Endodermal cell (in vitro differentiated cells): Measurements from ENCODE around the gene EZR. TPM values are rescaled to one million over a fixed set of nuclear protein-coding genes. Genes with fewer than 3 reads are reported as not detected.

Experiments
- DNase-seq: peaks from one replicate; pipeline ENCODE4 v3.0.0-alpha.2; 2017
- H3K27ac ChIP-seq: 2 replicates; pipeline ENCODE4 v1.5.1; 2013; ENCODE audit warnings: mild to moderate bottlenecking, low read depth, low read length, moderate library complexity
- H3K27me3 ChIP-seq: 2 replicates; pipeline ENCODE4 v1.6.1; 2013; ENCODE audit warnings: mild to moderate bottlenecking, low read length, moderate library complexity; ENCODE audit not compliant: insufficient read depth, control insufficient read depth, poor library complexity, severe bottlenecking
- H3K36me3 ChIP-seq: 2 replicates; pipeline ENCODE4 v1.7.0; 2013; ENCODE audit warnings: mild to moderate bottlenecking, low read length, moderate library complexity; ENCODE audit not compliant: control insufficient read depth, insufficient read depth
- H3K4me1 ChIP-seq: one replicate; pipeline ENCODE4 v1.7.0; 2013; ENCODE audit warnings: low read length; ENCODE audit not compliant: control insufficient read depth, insufficient read depth
- H3K4me3 ChIP-seq: 2 replicates; pipeline ENCODE4 v1.5.1; 2013; ENCODE audit warnings: mild to moderate bottlenecking, low read length, moderate library complexity
- H3K9ac ChIP-seq: 2 replicates; pipeline ENCODE4 v1.6.1; 2013; ENCODE audit warnings: mild to moderate bottlenecking, low read length, moderate library complexity; ENCODE audit not compliant: poor library complexity, severe bottlenecking; ENCODE audit errors: extremely low read depth
- H3K9me3 ChIP-seq: 2 replicates; pipeline ENCODE4 v1.6.1; 2013; ENCODE audit warnings: mild to moderate bottlenecking, low read length, moderate library complexity; ENCODE audit not compliant: control insufficient read depth
- H3K27ac Mint-ChIP-seq: 2 replicates; pipeline ENCODE4 v1.8.0; 2020; ENCODE audit warnings: mixed read lengths
- H3K27me3 Mint-ChIP-seq: 2 replicates; pipeline ENCODE4 v1.8.0; 2021; ENCODE audit warnings: mild to moderate bottlenecking, mixed read lengths; ENCODE audit not compliant: insufficient read depth
- H3K36me3 Mint-ChIP-seq: 2 replicates; pipeline ENCODE4 v1.8.0; 2020; ENCODE audit warnings: low read depth, mixed read lengths
- H3K4me1 Mint-ChIP-seq: 2 replicates; pipeline ENCODE4 v1.8.0; 2020; ENCODE audit warnings: mixed read lengths
- H3K4me3 Mint-ChIP-seq: 2 replicates; pipeline ENCODE4 v1.8.0; 2020; ENCODE audit warnings: mild to moderate bottlenecking, moderate library complexity, mixed read lengths
- H3K9me3 Mint-ChIP-seq: 2 replicates; pipeline ENCODE4 v1.8.0; 2020; ENCODE audit warnings: mild to moderate bottlenecking, mixed read lengths
- WGBS, 2 experiments: methylation state at CpG; one replicate each; pipeline versions ENCODE4 v1.1.5 to v1.1.7; 2013; ENCODE audit warnings: missing lambda C conversion rate in 2 of 2, mixed read lengths in 1 of 2; ENCODE audit not compliant: insufficient coverage in 1 of 2, insufficient read length in 1 of 2; 5-methylcytosine and 5-hydroxymethylcytosine counted together
- total RNA-seq, 2 donors: library from RNA; stranded (reverse); fragmentation: NEBNext Ultra II Directional in 1 of 2; extraction: Animal tissue kit (Norgen Biotek cat#: 25700) in 1 of 2; gene quantifications; 2 replicates in 1 of 2; 3 replicates in 1 of 2; pipeline ENCODE4 v1.2.1, GENCODE V29; 2021
- TF ChIP-seq, protein P1 (sequence below): fragments of 200-600 bp; sonication (generic); conservative IDR thresholded peaks from 2 replicates; pipeline ENCODE4 v1.5.0; 2021; ENCODE audit warnings: antibody characterized with exemption, mild to moderate bottlenecking

EZR gene
- total RNA-seq, 2 donors from 2014 or later = 145 to 209 TPM

DNA sequence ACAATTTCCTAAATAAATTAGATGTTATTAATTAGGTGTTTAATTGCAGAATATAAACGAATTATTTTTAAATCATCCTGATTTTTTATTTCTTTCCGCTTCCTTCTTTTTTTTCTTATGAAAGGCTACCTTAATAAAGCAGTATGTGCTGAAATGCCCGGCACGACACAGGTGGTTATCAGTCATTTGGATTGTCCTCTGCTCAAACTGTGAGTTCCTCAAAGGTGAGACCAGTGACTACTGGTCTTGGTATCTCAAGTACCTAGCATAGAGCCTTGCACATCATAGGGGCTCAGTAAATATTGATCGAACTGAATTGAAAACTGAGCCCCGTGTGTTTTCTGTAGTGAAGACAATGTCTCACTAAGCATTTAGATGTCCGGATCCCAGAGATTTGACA is 9.6 kb upstream of the EZR start:
- Histone ChIP-seq H3K4me1 (no peaks in the 10 kb centered on the region), H3K4me3 (no peak overlapping the region), H3K27ac (no peak overlapping the region), H3K9me3 (no peaks in the 10 kb centered on the region), H3K9ac (no peak overlapping the region), H3K27me3 (no peaks in the 10 kb centered on the region), H3K36me3 (no peaks in the 10 kb centered on the region)
- DNase-seq = peak; percentile 35
- Mint-ChIP-seq H3K27me3 (no peaks in the 10 kb centered on the region), H3K4me3 (no peak overlapping the region), H3K9me3 (no peaks in the 10 kb centered on the region), H3K4me1 (peaks cover 14% of the 10 kb centered on the region), H3K36me3 (no peaks in the 10 kb centered on the region), H3K27ac (no peak overlapping the region)
- 92 to 95% methylated on average over 4 to 7 of the region's 7 CpGs for WGBS, 2 experiments
- TF ChIP-seq, protein P1, sequence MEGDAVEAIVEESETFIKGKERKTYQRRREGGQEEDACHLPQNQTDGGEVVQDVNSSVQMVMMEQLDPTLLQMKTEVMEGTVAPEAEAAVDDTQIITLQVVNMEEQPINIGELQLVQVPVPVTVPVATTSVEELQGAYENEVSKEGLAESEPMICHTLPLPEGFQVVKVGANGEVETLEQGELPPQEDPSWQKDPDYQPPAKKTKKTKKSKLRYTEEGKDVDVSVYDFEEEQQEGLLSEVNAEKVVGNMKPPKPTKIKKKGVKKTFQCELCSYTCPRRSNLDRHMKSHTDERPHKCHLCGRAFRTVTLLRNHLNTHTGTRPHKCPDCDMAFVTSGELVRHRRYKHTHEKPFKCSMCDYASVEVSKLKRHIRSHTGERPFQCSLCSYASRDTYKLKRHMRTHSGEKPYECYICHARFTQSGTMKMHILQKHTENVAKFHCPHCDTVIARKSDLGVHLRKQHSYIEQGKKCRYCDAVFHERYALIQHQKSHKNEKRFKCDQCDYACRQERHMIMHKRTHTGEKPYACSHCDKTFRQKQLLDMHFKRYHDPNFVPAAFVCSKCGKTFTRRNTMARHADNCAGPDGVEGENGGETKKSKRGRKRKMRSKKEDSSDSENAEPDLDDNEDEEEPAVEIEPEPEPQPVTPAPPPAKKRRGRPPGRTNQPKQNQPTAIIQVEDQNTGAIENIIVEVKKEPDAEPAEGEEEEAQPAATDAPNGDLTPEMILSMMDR = no peak

DNA sequence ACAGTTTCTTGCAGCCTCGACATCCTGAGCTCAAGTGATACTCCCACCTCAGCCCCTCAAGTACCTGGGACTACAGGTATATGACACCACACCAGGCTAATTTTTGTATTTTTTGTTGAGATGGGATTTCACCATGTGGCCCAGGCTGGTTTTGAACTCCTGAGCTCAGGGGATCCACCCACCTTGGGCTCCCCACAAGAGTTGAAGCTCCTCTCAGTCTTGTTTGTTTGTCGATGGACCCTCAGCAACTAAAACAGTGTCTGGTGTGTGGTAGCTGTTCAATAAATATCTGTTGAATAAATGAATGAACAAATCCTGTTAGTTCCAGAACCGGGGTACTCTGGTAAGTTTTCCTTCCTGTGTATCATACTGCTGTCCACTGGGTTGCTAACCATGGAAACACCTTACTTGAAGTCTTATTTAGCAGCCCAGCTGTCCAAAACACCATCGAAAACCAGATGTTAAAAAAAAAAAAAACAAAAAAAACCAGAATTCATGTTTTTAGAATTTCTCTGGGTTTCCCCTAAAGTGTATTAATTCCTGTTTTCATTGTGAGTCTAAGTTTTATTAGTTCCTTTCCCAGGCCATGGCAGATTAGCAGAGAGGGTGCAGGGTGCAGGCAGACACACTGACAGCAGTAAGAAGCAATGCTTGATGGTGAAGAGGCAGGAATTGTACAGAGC is 7.8 kb upstream of the EZR start:
- Mint-ChIP-seq H3K4me1 (peaks cover 24% of the 10 kb centered on the region), H3K27ac (no peak overlapping the region), H3K4me3 (no peak overlapping the region), H3K9me3 (no peaks in the 10 kb centered on the region), H3K27me3 (no peaks in the 10 kb centered on the region), H3K36me3 (no peaks in the 10 kb centered on the region)
- TF ChIP-seq, protein P1 = no peak
- Histone ChIP-seq H3K4me3 (no peak overlapping the region), H3K36me3 (no peaks in the 10 kb centered on the region), H3K4me1 (no peaks in the 10 kb centered on the region), H3K9ac (no peak overlapping the region), H3K27me3 (no peaks in the 10 kb centered on the region), H3K27ac (no peak overlapping the region), H3K9me3 (no peaks in the 10 kb centered on the region)
- DNase-seq = no peak
- WGBS, 2 experiments = 85 to 94% methylated on average over 4 of the region's 4 CpGs

DNA sequence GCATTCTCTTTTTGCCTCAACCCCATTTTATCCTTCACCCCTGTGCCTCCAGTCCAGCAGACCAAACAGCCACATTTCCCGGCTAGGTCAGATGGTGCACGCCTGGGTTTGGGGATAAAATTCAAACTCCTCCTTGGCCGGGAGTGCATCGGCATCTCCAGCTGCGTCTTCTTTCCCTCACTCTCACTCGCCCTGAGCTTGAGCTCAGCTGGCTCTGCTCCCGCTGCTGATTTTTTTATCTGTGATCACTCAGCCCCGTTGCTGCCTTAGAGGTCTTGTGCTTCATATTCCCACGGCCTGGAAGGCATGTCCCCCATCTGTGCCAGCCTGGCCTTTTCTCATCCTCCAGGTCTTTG is 6.8 kb upstream of the EZR start:
- no peaks in the 10 kb centered on the region for H3K27me3 ChIP-seq
- peak; percentile 56 for DNase-seq
- H3K4me1 ChIP-seq = no peaks in the 10 kb centered on the region
- Mint-ChIP-seq H3K27ac (peak overlapping the region; percentile 72), H3K36me3 (no peaks in the 10 kb centered on the region), H3K9me3 (no peaks in the 10 kb centered on the region), H3K4me1 (peaks cover 24% of the 10 kb centered on the region), H3K27me3 (no peaks in the 10 kb centered on the region), H3K4me3 (no peak overlapping the region)
- H3K4me3 ChIP-seq = no peak overlapping the region
- no peak overlapping the region for H3K27ac ChIP-seq
- H3K9ac ChIP-seq = no peak overlapping the region
- TF ChIP-seq, protein P1 = no peak
- H3K36me3 ChIP-seq = no peaks in the 10 kb centered on the region
- H3K9me3 ChIP-seq = no peaks in the 10 kb centered on the region
- WGBS, 2 experiments = 84 to 86% methylated on average over 9 of the region's 9 CpGs
